Measurements from ENCODE around the gene TRERF1.

- no peak for TF ChIP-seq CTCF (IDR thresholded peaks at IDR 0.05)
- no peak for TF ChIP-seq EP300 (IDR thresholded peaks at IDR 0.05; ENCODE audit: low read depth)
- TF ChIP-seq POLR2AphosphoS5 (IDR thresholded peaks at IDR 0.05), result no peak
These were observed 20.0 kb upstream of the TRERF1 start for GRCh38 chr6:42471714-42472113.

All from transverse colon (tissue), 4 donors.